AG04449 (cell line): ENCODE measurements around the gene HOTAIR.

Experiments used
- CTCF ChIA-PET: fragments of 350-600 bp; formaldehyde crosslinking; extraction: SDS; loops from one replicate; lab custom pipeline; 2021; ENCODE audit warnings: antibody characterized with exemption; lab: Yijun Ruan, JAX
- POLR2A ChIA-PET: fragments of 400-600, 350-600 bp; formaldehyde crosslinking; extraction: SDS; loops from one replicate; lab custom pipeline; 2020; ENCODE audit warnings: antibody characterized with exemption, inconsistent platforms; lab: Yijun Ruan, JAX
- DNase-seq: peaks from one replicate; pipeline ENCODE4 v3.0.0-alpha.2; 2010; ENCODE audit warnings: low read depth, low spot score
- H3K4me3 ChIP-seq: 2 replicates; pipeline ENCODE4 v1.5.1; 2011; ENCODE audit warnings: low read depth, mild to moderate bottlenecking, control low read depth, low read length
- CTCF ChIP-seq: IDR thresholded peaks from one replicate; pipeline ENCODE4 v1.5.1; 2011; ENCODE audit warnings: mild to moderate bottlenecking, moderate library complexity, low read length, control low read depth, inconsistent platforms; ENCODE audit not compliant: insufficient read depth; ENCODE audit errors: missing control alignments

The HOTAIR gene

GRCh38 chr12:53963434-53964314, 11.1 kb downstream of the HOTAIR start:
- TF ChIP-seq CTCF: no peak
- POLR2A ChIA-PET: interaction anchor here (0.6 kb wide), 1 partner anchor 11 kb away, joined by 4 read pairs; the partner anchor contains the start of gene HOTAIR
- peak overlapping the region; percentile 38 for H3K4me3 ChIP-seq
- CTCF ChIA-PET: interaction anchor here (1.0 to 2.0 kb wide), 5 partner anchors 22 to 251 kb away, joined by 3 to 5 read pairs (median 4); partner anchors contain the start of gene HOXC10
- DNase-seq: no peak

GRCh38 chr12:53963005-53963404, 11.7 kb downstream of the HOTAIR start:
- ChIA-PET CTCF (interaction anchor here (1.0 to 2.0 kb wide), 4 partner anchors 23 to 244 kb away, joined by 3 to 5 read pairs (median 4); partner anchors contain the start of gene HOXC10), POLR2A (no interaction called here)
- no peak for DNase-seq
- no peak for TF ChIP-seq CTCF
- peak overlapping the region; percentile 38 for H3K4me3 ChIP-seq

- ChIA-PET CTCF (interaction anchor here (0.9 to 1.6 kb wide), 6 partner anchors 8 to 215 kb away, joined by 3 to 7 read pairs (median 4); no protein-coding TSS in a partner anchor), POLR2A (interaction anchor here (0.6 kb wide), 2 partner anchors 39 to 108 kb away, joined by 4 read pairs; no protein-coding TSS in a partner anchor)
- H3K4me3 ChIP-seq: no peak overlapping the region; the same call in 1 of the 2 replicates
- no peak for TF ChIP-seq CTCF
- DNase-seq: no peak
Measured at GRCh38 chr12:53961025-53961761, 13.6 kb downstream of the HOTAIR start.

GRCh38 chr12:53960187-53961024, 14.3 kb downstream of the HOTAIR start:
- POLR2A ChIA-PET: no interaction called here
- CTCF ChIA-PET: interaction anchor here (1.3 to 1.4 kb wide), 2 partner anchors 16 to 195 kb away, joined by 4 read pairs; no protein-coding TSS in a partner anchor
- no peak overlapping the region for H3K4me3 ChIP-seq
- no peak for TF ChIP-seq CTCF
- DNase-seq: no peak

- POLR2A ChIA-PET: no interaction called here
Measured at GRCh38 chr12:53959314-53959713, 15.4 kb downstream of the HOTAIR start.

More at GRCh38 chr12:53959314-53959713, 15.4 kb downstream of the HOTAIR start:
- H3K4me3 ChIP-seq: no peak overlapping the region
- TF ChIP-seq CTCF: no peak
- CTCF ChIA-PET: interaction anchor here (0.9 to 1.4 kb wide), 4 partner anchors 17 to 242 kb away, joined by 3 to 4 read pairs (median 4); no protein-coding TSS in a partner anchor
- no peak for DNase-seq
